Sigmoid colon (tissue), 7 donors: ENCODE measurements around the gene THBS2. TPM values are rescaled to one million over a fixed set of nuclear protein-coding genes. Genes with fewer than 3 reads are reported as not detected.
A peak's percentile ranks its signal among the peaks of the same experiment; 100 is the strongest.

Experiments used
- DNase-seq: peaks from one replicate; pipeline ENCODE4 v3.0.0-alpha.2; 2019
- H3K27ac ChIP-seq, 4 donors: fragments of 200-600 bp; sonication (generic); one replicate each; pipeline ENCODE4 v1.5.1; 2016 to 2019; ENCODE audit warnings: mild to moderate bottlenecking in 1 of 4
- H3K27me3 ChIP-seq, 3 donors: fragments of 200-600 bp; sonication (generic); one replicate each; pipeline ENCODE4 v1.5.1; 2019; ENCODE audit warnings: mild to moderate bottlenecking in 1 of 3
- H3K36me3 ChIP-seq, 4 donors: fragments of 200-600 bp; sonication (generic); one replicate each; pipeline ENCODE4 v1.5.1; 2016 to 2019
- H3K4me1 ChIP-seq, 4 donors: fragments of 200-600 bp; sonication (generic); one replicate each; pipeline ENCODE4 v1.5.1; 2017 to 2019
- H3K4me3 ChIP-seq, 4 donors: fragments of 200-600 bp; sonication (generic); one replicate each; pipeline ENCODE4 v1.5.1; 2017 to 2019; ENCODE audit warnings: mild to moderate bottlenecking in 2 of 4, moderate library complexity in 1 of 4
- H3K9me3 ChIP-seq, 4 donors: fragments of 200-600 bp in 3 of 4; sonication (generic) in 3 of 4; one replicate each; pipeline versions ENCODE4 v1.5.1 to v1.6.1; 2013 to 2019
- CTCF ChIP-seq, 4 experiments: fragments of 450-650 bp in 3 of 4; fragments of 200-600 bp in 1 of 4; IDR thresholded peaks; one replicate each; pipeline ENCODE4 v1.5.1; 2016 to 2019; ENCODE audit warnings: antibody characterized with exemption in 4 of 4, mild to moderate bottlenecking in 3 of 4, moderate library complexity in 2 of 4
- EP300 ChIP-seq, 4 donors: sonication (generic); formaldehyde crosslinking; IDR thresholded peaks; one replicate each; pipeline ENCODE4 v1.6.1; 2017; ENCODE audit warnings: antibody characterized with exemption in 4 of 4
- POLR2A ChIP-seq, 2 donors: fragments of 450-650 bp; IDR thresholded peaks; one replicate each; pipeline ENCODE4 v1.6.1; 2016; ENCODE audit warnings: antibody characterized with exemption in 2 of 2, mild to moderate bottlenecking in 2 of 2, moderate library complexity in 2 of 2
- POLR2AphosphoS5 ChIP-seq, 4 donors: sonication (generic); formaldehyde crosslinking; IDR thresholded peaks; one replicate each; pipeline ENCODE4 v1.6.1; 2017; ENCODE audit warnings: antibody characterized with exemption in 4 of 4
- WGBS, 2 donors: extraction: QIAGEN DNeasy Blood & Tissue Kit; methylation state at CpG; one replicate each; pipeline ENCODE4 v1.1.7; 2013; 5-methylcytosine and 5-hydroxymethylcytosine counted together
- intact Hi-C: fragments of 100-400 bp; cut with DNase I; formaldehyde crosslinking; loops from one replicate; pipeline ENCODE4 v1.15.1; 2023
- polyA plus RNA-seq, 3 donors: library from polyadenylated mRNA; stranded (reverse); fragments of 200-250 nt; gene quantifications; one replicate each; pipeline ENCODE4 v1.2.3, GENCODE V29; 2013
- total RNA-seq, 4 donors: library from RNA; depleted of rRNA; stranded (reverse); fragments of >200 nt; gene quantifications; one replicate each; pipeline ENCODE4 v1.1.0, GENCODE V29; 2016
- donor health status: healthy with polysubstance abuse.
- donor health status: Bipolar disorder and iron deficiency.
- donor health status: healthy.

The THBS2 gene
- total and polyA plus RNA-seq, 7 donors: 1.7 to 59.0 (median 37.6) TPM

DNA sequence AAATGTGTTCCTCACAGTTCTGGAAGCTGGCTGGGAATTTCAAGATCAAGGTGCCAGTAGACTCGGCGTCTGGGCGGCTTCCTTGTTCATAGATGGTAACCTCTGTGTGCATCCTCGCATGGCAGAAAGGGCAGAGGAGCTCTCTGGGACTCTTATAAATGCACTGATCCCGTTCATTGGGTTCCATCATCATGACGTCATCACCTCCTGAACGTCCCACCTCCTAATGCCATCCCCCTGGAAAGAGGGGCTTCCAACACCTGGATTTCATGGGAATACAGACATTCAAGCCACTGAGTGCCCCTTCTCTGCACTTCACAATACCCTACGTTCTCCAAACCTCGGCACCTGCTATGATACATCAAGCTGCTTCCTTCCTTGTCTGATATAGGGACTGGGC is 37.5 kb upstream of the THBS2 start:
- Histone ChIP-seq H3K27me3 (no peaks in the 10 kb centered on the region), H3K4me1 (no peaks in the 10 kb centered on the region), H3K27ac (no peak overlapping the region), H3K36me3 (no peaks in the 10 kb centered on the region), H3K4me3 (no peak overlapping the region), H3K9me3 (no peaks in the 10 kb centered on the region)
- no peak for DNase-seq
- intact Hi-C loops: no loop called here
- WGBS, 2 donors: 87 to 91% methylated on average over 9 of the region's 9 CpGs
- TF ChIP-seq POLR2A (IDR thresholded peaks at IDR 0.05) (no peak), POLR2AphosphoS5 (IDR thresholded peaks at IDR 0.05) (no peak), CTCF (IDR thresholded peaks at IDR 0.05) (no peak), EP300 (IDR thresholded peaks at IDR 0.05) (no peak)

DNA sequence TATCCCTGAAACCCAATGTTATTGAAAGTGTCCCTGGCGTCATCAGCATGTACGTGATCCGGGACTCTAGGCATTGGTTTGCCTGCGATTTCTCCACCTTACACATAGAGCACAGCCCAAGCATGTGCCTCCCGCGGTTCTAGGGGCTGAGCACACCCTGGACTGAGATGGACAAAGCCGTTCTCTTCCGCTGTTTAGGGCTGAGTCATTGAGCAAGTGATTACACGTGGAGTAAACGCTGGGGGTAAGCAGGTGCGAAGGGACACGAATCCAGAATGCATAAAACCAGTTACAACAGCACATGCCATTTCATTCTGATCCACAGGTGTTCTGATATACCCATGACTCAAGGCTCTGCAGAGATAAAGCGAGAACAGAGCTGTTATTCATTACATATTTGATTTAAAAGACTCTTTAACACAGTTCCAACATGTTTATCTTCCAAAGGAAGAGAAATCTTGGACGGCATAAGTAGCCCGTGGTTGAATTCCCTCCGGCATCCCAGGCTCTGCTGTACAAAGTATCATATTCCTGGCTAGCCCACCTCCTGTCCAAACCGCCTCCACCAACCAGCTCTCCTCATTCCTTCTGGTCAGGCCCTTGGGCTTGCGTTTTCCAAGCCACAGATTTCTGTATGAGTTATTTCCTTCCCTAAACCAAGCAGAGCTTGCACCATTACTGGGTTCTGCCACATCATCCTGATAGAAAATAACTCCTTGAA is 36.1 kb upstream of the THBS2 start:
- WGBS, 2 donors: 69 to 82% methylated on average over 18 of the region's 18 CpGs
- H3K27ac ChIP-seq: peak overlapping the region in 2 of 4 donors; percentile 4 to 8
- no peak overlapping the region for H3K4me3 ChIP-seq
- no peaks in the 10 kb centered on the region for H3K4me1 ChIP-seq
- DNase-seq: peak; percentile 81
- TF ChIP-seq POLR2AphosphoS5 (IDR thresholded peaks at IDR 0.05) (peak in 2 of 4 donors; percentile 19 to 21), EP300 (IDR thresholded peaks at IDR 0.05) (no peak), POLR2A (IDR thresholded peaks at IDR 0.05) (no peak)
- intact Hi-C loops: no loop called here
- no peaks in the 10 kb centered on the region for H3K36me3 ChIP-seq
- H3K27me3 ChIP-seq: no peaks in the 10 kb centered on the region
- H3K9me3 ChIP-seq: no peaks in the 10 kb centered on the region

- intact Hi-C loops: no loop called here
- H3K4me1 ChIP-seq: no peaks in the 10 kb centered on the region
- WGBS, 2 donors: 83 to 85% methylated on average over 5 of the region's 5 CpGs
Observed at GRCh38 chr6:169289257-169289618, 35.6 kb upstream of the THBS2 start.

DNA sequence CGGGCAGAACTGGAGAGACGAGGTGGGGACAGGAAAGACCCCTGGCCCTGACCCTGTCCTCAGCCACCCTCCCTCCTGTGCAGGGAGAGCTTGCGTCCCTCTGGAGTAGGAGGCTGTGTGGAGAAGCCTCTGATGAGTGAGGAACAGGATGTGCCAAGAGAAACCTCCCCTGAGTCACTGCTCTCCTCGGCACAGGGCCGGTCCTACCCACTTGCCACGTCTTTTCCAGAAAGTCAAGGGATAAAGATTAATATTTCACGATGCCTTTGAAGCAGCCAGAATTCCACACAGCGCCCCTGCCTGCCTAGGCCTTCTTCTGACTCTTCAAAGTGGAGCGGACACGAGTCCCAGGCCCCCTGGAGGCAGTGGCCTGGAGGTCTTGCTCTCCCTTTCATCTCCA is 34.9 kb upstream of the THBS2 start:
- Histone ChIP-seq H3K27me3 (no peaks in the 10 kb centered on the region), H3K9me3 (no peaks in the 10 kb centered on the region), H3K36me3 (no peaks in the 10 kb centered on the region), H3K4me3 (no peak overlapping the region), H3K27ac (peak overlapping the region in 1 of 4 donors; percentile 20), H3K4me1 (no peaks in the 10 kb centered on the region)
- peak; percentile 66 for DNase-seq
- TF ChIP-seq EP300 (IDR thresholded peaks at IDR 0.05) (no peak), POLR2A (IDR thresholded peaks at IDR 0.05) (no peak), CTCF (IDR thresholded peaks at IDR 0.05) (no peak), POLR2AphosphoS5 (IDR thresholded peaks at IDR 0.05) (no peak)
- intact Hi-C loops: no loop called here
- WGBS, 2 donors: 85 to 86% methylated on average over 10 of the region's 10 CpGs

More at GRCh38 chr6:169289257-169289618, 35.6 kb upstream of the THBS2 start:
- Histone ChIP-seq H3K36me3 (no peaks in the 10 kb centered on the region), H3K4me3 (no peak overlapping the region), H3K9me3 (no peaks in the 10 kb centered on the region), H3K27me3 (no peaks in the 10 kb centered on the region), H3K27ac (peak overlapping the region in 1 of 4 donors; percentile 20)
- TF ChIP-seq POLR2AphosphoS5 (IDR thresholded peaks at IDR 0.05) (no peak), CTCF (IDR thresholded peaks at IDR 0.05) (no peak), POLR2A (IDR thresholded peaks at IDR 0.05) (no peak), EP300 (IDR thresholded peaks at IDR 0.05) (no peak)
- DNase-seq: no peak

DNA sequence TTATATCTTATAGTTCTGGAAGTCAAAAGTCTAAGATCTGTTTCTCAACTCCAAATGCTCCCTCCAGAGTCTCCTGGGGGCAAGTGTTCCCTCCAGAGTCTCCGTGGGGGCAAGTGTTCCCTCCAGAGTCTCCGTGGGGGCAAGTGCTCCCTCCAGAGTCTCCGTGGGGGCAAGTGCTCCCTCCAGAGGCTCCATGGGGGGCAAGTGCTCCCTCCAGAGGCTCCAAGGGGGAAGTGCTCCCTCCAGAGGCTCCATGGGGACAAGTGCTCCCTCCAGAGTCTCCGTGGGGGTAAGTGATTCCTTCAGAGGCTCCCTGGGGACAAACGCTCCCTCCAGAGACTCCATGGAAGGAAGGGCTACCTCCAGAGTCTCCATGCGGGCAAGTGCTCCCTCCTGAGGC is 34.0 kb upstream of the THBS2 start:
- intact Hi-C loops: no loop called here
- no peak for DNase-seq
- no peak overlapping the region for H3K27ac ChIP-seq
- no peak overlapping the region for H3K4me3 ChIP-seq
- H3K27me3 ChIP-seq: no peaks in the 10 kb centered on the region
- no peaks in the 10 kb centered on the region for H3K4me1 ChIP-seq
- no peak for TF ChIP-seq POLR2AphosphoS5 (IDR thresholded peaks at IDR 0.05)
- TF ChIP-seq POLR2A (IDR thresholded peaks at IDR 0.05): no peak
- no peak for TF ChIP-seq EP300 (IDR thresholded peaks at IDR 0.05)
- no peak for TF ChIP-seq CTCF (IDR thresholded peaks at IDR 0.05)
- H3K36me3 ChIP-seq: no peaks in the 10 kb centered on the region
- H3K9me3 ChIP-seq: no peaks in the 10 kb centered on the region
- WGBS, 2 donors: 65 to 75% methylated on average over 6 of the region's 6 CpGs
